Measurements from ENCODE around the gene ARHGAP5. TPM values are rescaled to one million over a fixed set of nuclear protein-coding genes. Genes with fewer than 3 reads are reported as not detected.

Gene ARHGAP5
- total RNA-seq, 1 experiment from 2014 or later: 63.0 TPM

DNA sequence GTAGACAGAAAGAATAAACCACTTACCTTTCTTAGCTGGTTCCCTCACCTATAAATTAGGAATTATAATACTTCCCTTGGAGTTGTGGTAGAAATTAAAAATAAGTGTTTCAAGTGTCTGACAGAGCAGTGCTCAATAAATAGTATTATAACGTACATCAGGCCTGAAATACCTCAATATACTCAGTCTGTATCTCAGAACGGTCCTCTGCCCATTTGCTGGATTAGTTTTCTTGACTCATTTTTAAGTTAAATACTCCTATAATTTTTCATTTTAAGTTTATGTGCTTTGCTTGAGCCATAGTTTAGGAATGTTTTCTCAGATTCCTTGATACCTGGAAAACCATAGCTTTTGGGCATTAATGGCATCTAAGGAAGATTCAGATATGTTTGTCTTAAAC lies 22.4 kb downstream of the ARHGAP5 start:
- ATAC-seq (no peak), DNase-seq (ENCODE audit: low read depth, low spot score) (no peak)
- Histone ChIP-seq H3K9me3 (ENCODE audit: control insufficient read depth, insufficient read depth, low read depth, low read length) (no peaks in the 10 kb centered on the region), H3K27ac (ENCODE audit: low read length) (no peak overlapping the region), H3K27me3 (ENCODE audit: control insufficient read depth, insufficient read depth, low read length) (no peaks in the 10 kb centered on the region), H3K36me3 (ENCODE audit: control insufficient read depth, insufficient read depth, low read length) (no peaks in the 10 kb centered on the region; the same call in 1 of the 2 replicates), H3K4me1 (ENCODE audit: control insufficient read depth, insufficient read depth, low read length) (no peaks in the 10 kb centered on the region), H3K4me3 (ENCODE audit: low read depth in 2 of 2, low read length in 2 of 2) (no peak overlapping the region)
- TF ChIP-seq REST (IDR thresholded peaks at IDR 0.05; ENCODE audit: insufficient read depth in 1 of 2, low read depth in 2 of 2, low read length in 1 of 2) (no peak), SIN3A (IDR thresholded peaks at IDR 0.05; ENCODE audit: borderline replicate concordance, insufficient read depth, low read depth, low read length) (no peak), TCF7L2 (IDR thresholded peaks at IDR 0.05; ENCODE audit: low read depth, low read length) (no peak)
- TF ChIP-seq, protein P1, sequence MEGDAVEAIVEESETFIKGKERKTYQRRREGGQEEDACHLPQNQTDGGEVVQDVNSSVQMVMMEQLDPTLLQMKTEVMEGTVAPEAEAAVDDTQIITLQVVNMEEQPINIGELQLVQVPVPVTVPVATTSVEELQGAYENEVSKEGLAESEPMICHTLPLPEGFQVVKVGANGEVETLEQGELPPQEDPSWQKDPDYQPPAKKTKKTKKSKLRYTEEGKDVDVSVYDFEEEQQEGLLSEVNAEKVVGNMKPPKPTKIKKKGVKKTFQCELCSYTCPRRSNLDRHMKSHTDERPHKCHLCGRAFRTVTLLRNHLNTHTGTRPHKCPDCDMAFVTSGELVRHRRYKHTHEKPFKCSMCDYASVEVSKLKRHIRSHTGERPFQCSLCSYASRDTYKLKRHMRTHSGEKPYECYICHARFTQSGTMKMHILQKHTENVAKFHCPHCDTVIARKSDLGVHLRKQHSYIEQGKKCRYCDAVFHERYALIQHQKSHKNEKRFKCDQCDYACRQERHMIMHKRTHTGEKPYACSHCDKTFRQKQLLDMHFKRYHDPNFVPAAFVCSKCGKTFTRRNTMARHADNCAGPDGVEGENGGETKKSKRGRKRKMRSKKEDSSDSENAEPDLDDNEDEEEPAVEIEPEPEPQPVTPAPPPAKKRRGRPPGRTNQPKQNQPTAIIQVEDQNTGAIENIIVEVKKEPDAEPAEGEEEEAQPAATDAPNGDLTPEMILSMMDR (IDR thresholded peaks at IDR 0.05): no peak
- BruUV-seq (replicated peaks): no TSS peak
- ChIA-PET CTCF (no interaction called here), POLR2A (interaction anchor here (0.6 kb wide), 2 partner anchors 78 to 641 kb away, joined by 3 read pairs; no protein-coding TSS in a partner anchor)
- intact Hi-C loops (cut with micrococcal nuclease; ENCODE audit: unreplicated experiment): no loop called here
- in situ Hi-C loops (cut with HindIII; ENCODE audit: low pct_unique_long_range_greater_than_20kb, low sequenced_read_pairs): no loop called here

GRCh38 chr14:32100175-32100574 lies 23.1 kb downstream of the ARHGAP5 start:
- no peak for ATAC-seq
- intact Hi-C loops (cut with micrococcal nuclease; ENCODE audit: unreplicated experiment): no loop called here
- ChIA-PET CTCF (no interaction called here), POLR2A (no interaction called here)
- DNase-seq (ENCODE audit: low read depth, low spot score): no peak
- Histone ChIP-seq H3K27me3 (ENCODE audit: control insufficient read depth, insufficient read depth, low read length) (no peaks in the 10 kb centered on the region), H3K36me3 (ENCODE audit: control insufficient read depth, insufficient read depth, low read length) (no peaks in the 10 kb centered on the region; the same call in 1 of the 2 replicates), H3K27ac (ENCODE audit: low read length) (no peak overlapping the region), H3K4me3 (ENCODE audit: low read depth in 2 of 2, low read length in 2 of 2) (no peak overlapping the region), H3K9me3 (ENCODE audit: control insufficient read depth, insufficient read depth, low read depth, low read length) (no peaks in the 10 kb centered on the region), H3K4me1 (ENCODE audit: control insufficient read depth, insufficient read depth, low read length) (no peaks in the 10 kb centered on the region)
- TF ChIP-seq REST (IDR thresholded peaks at IDR 0.05; ENCODE audit: insufficient read depth in 1 of 2, low read depth in 2 of 2, low read length in 1 of 2): no peak
- BruUV-seq (replicated peaks): no TSS peak
- in situ Hi-C loops (cut with HindIII; ENCODE audit: low pct_unique_long_range_greater_than_20kb, low sequenced_read_pairs): no loop called here

Measured in Panc1 (cell line).